GM12892 (cell line): Measurements from ENCODE around the gene CHTF8.

ENCODE experiments used
- POLR2A ChIP-seq: IDR thresholded peaks from 2 replicates; pipeline ENCODE4 v1.6.1; 2011; ENCODE audit warnings: low read depth, low read length, control low read depth
- POLR2AphosphoS5 ChIP-seq: IDR thresholded peaks from 2 replicates; pipeline ENCODE4 v1.6.1; 2011; ENCODE audit warnings: low read depth, low read length, control low read depth
- TAF1 ChIP-seq: IDR thresholded peaks from 2 replicates; pipeline ENCODE4 v1.6.1; 2011; ENCODE audit warnings: low read depth, mild to moderate bottlenecking, control low read depth, low read length, borderline replicate concordance

- no peak for TF ChIP-seq POLR2AphosphoS5
- no peak for TF ChIP-seq POLR2A
- TF ChIP-seq TAF1 = no peak
Measured at GRCh38 chr16:69176033-69176800, 43.8 kb upstream of the CHTF8 start.
